Measurements from ENCODE around the gene ZRANB1. TPM values are rescaled to one million over a fixed set of nuclear protein-coding genes. Genes with fewer than 3 reads are reported as not detected.

ZRANB1 gene
- total RNA-seq, 4 donors from 2014 or later, result 10.7 to 18.8 (median 15.5) TPM

DNA sequence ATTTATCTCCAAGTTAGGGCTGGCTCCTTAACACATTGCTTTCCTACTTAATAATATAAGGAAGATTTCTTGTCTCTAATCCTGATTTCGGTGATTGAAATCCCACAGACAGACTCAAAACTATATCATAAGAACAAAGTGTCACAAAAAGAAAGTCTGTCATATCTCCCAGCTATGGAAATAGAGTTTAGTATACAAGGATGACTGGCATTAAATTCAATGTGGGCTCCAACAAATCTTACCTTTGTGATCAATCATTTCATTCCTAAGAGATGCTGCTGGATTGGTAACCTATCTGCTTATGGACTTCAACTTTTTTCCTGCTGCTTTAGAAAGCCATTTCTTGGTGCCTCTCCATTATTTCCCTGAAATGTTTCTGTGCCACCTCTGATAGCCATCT, 39.5 kb upstream of the ZRANB1 start:
- H3K27ac ChIP-seq, result no peak overlapping the region
- DNase-seq, result no peak
- no peaks in the 10 kb centered on the region for H3K9me3 ChIP-seq
- TF ChIP-seq, protein P1, sequence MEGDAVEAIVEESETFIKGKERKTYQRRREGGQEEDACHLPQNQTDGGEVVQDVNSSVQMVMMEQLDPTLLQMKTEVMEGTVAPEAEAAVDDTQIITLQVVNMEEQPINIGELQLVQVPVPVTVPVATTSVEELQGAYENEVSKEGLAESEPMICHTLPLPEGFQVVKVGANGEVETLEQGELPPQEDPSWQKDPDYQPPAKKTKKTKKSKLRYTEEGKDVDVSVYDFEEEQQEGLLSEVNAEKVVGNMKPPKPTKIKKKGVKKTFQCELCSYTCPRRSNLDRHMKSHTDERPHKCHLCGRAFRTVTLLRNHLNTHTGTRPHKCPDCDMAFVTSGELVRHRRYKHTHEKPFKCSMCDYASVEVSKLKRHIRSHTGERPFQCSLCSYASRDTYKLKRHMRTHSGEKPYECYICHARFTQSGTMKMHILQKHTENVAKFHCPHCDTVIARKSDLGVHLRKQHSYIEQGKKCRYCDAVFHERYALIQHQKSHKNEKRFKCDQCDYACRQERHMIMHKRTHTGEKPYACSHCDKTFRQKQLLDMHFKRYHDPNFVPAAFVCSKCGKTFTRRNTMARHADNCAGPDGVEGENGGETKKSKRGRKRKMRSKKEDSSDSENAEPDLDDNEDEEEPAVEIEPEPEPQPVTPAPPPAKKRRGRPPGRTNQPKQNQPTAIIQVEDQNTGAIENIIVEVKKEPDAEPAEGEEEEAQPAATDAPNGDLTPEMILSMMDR (IDR thresholded peaks at IDR 0.05), result no peak
- TF ChIP-seq POLR2A (IDR thresholded peaks at IDR 0.05), result no peak
- H3K27me3 ChIP-seq, result no peaks in the 10 kb centered on the region
- H3K4me3 ChIP-seq, result no peak overlapping the region
- H3K36me3 ChIP-seq, result no peaks in the 10 kb centered on the region
- H3K4me1 ChIP-seq, result no peaks in the 10 kb centered on the region

DNA sequence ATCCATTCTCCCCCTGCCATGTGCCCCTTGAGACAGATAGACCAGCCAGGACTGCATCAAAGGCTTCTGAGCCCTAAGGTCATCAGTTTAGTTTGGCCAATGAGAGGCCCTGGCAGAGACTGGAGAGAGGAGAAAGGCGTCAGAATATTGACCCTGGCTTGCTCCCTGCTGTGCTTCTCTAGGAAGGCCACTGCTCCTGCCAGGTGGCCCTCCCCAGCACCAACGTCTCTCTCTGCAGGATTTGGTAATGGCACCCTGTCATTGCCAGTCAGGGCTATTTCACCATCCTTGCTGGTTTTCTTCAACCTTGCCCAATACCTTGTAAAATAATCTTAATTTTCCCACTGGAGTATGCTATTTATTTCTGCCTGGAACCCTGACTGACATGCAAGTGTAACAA, 38.8 kb upstream of the ZRANB1 start:
- Histone ChIP-seq H3K27ac (no peak overlapping the region), H3K36me3 (no peaks in the 10 kb centered on the region), H3K9me3 (no peaks in the 10 kb centered on the region), H3K27me3 (no peaks in the 10 kb centered on the region), H3K4me3 (no peak overlapping the region), H3K4me1 (no peaks in the 10 kb centered on the region)
- TF ChIP-seq, protein P1 (IDR thresholded peaks at IDR 0.05), result no peak
- TF ChIP-seq POLR2A (IDR thresholded peaks at IDR 0.05), result no peak
- no peak for DNase-seq

DNA sequence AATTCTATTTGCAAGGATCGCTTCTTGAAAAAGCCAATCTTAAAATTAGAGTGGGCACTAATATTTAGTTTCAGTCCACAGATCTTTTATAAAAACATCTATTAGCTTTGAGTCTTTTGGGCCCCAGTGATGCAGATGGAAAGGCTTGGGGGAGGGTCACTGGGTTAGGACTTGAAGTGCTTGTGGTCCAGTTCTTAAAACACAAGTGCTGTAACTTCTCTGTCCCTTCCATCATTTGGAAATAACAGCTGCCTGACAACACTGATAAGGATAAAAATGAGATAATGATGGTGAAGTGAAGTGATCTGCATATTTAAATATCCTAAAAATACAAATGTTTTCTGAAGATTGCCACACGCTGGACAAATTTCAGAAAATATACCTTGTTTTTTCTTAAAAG, 37.1 kb upstream of the ZRANB1 start:
- no peak overlapping the region for H3K27ac ChIP-seq
- no peaks in the 10 kb centered on the region for H3K36me3 ChIP-seq
- no peaks in the 10 kb centered on the region for H3K4me1 ChIP-seq
- no peaks in the 10 kb centered on the region for H3K9me3 ChIP-seq
- no peak overlapping the region for H3K4me3 ChIP-seq
- no peaks in the 10 kb centered on the region for H3K27me3 ChIP-seq
- DNase-seq, result no peak
- TF ChIP-seq, protein P1 (IDR thresholded peaks at IDR 0.05), result no peak
- no peak for TF ChIP-seq POLR2A (IDR thresholded peaks at IDR 0.05)

DNA sequence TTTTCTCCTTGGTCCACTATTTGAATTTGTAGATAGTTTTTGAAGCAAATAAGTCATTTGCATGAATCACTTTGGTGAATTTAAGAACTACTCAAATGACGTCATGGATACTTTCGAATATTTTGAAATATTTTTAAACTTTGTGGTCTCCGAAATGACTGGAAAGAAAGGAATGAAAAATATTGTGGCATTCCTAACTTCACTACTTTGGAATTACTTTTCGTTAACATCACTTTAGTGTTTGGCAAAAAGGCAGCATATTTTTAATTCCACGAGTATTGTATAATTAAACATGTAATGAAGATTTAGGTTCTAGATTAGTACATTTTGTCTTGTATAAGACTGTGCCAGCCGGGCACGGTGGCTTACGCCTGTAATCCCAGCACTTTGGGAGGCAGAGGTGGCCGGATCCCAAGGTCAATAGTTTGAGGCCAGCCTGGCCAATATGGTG, 35.3 kb upstream of the ZRANB1 start:
- no peaks in the 10 kb centered on the region for H3K36me3 ChIP-seq
- H3K4me3 ChIP-seq, result no peak overlapping the region
- no peak overlapping the region for H3K27ac ChIP-seq
- H3K9me3 ChIP-seq, result no peaks in the 10 kb centered on the region
- no peak for TF ChIP-seq POLR2A (IDR thresholded peaks at IDR 0.05)
- TF ChIP-seq, protein P1 (IDR thresholded peaks at IDR 0.05), result no peak
- no peaks in the 10 kb centered on the region for H3K27me3 ChIP-seq
- no peaks in the 10 kb centered on the region for H3K4me1 ChIP-seq
- DNase-seq, result peak in 1 of 3 donors; percentile 37

DNA sequence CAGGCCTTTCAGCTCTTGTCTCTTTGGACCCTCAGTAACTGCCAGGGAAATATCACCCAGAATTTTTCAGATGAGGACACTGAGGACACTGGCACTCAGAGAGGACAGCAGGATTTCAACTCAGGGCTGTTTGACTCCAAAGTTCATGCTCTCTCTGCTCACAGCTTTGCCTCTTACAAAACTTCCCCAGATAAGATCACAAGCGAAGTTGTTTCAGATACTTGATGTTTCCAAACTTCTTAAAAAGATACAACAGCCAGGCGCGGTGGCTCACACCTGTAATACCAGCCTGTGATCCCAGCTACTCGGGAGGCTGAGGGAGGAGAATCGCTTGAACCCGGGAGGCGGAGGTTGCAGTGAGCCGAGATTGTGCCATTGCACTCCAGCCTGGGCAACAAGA, 32.4 kb upstream of the ZRANB1 start:
- TF ChIP-seq, protein P1 (IDR thresholded peaks at IDR 0.05), result no peak
- TF ChIP-seq POLR2A (IDR thresholded peaks at IDR 0.05), result no peak
- H3K27me3 ChIP-seq, result no peaks in the 10 kb centered on the region
- DNase-seq, result no peak

More for the DNA sequence above, 32.4 kb upstream of the ZRANB1 start:
- no peak overlapping the region for H3K27ac ChIP-seq
- no peaks in the 10 kb centered on the region for H3K4me1 ChIP-seq
- H3K9me3 ChIP-seq, result no peaks in the 10 kb centered on the region
- no peak overlapping the region for H3K4me3 ChIP-seq
- H3K36me3 ChIP-seq, result no peaks in the 10 kb centered on the region
